IPS-18a (cell line): Measurements from ENCODE around the gene PYGL.
A peak's percentile ranks its signal among the peaks of the same experiment; 100 is the strongest.
"Not testable (repeated sequence)": the region's sequence is repeated elsewhere in the genome, so short reads cannot be mapped to it uniquely, and the experiment has no call there.

Experiments used
- H3K27ac ChIP-seq: one replicate; pipeline ENCODE4 v1.5.1; 2013; ENCODE audit warnings: low read length
- H3K27me3 ChIP-seq: one replicate; pipeline ENCODE4 v1.6.1; 2013; ENCODE audit warnings: mild to moderate bottlenecking, low read length; ENCODE audit not compliant: control insufficient read depth, insufficient read depth
- H3K36me3 ChIP-seq: one replicate; pipeline ENCODE4 v1.6.1; 2013; ENCODE audit warnings: low read depth, low read length; ENCODE audit not compliant: control insufficient read depth
- H3K4me1 ChIP-seq: one replicate; pipeline ENCODE4 v1.6.1; 2013; ENCODE audit warnings: low read depth, low read length; ENCODE audit not compliant: control insufficient read depth
- H3K4me3 ChIP-seq: one replicate; pipeline ENCODE4 v1.5.1; 2013; ENCODE audit warnings: low read length
- H3K9ac ChIP-seq: one replicate; pipeline ENCODE4 v1.6.1; 2013; ENCODE audit warnings: mild to moderate bottlenecking, low read length, moderate library complexity
- H3K9me3 ChIP-seq: one replicate; pipeline ENCODE4 v1.6.1; 2013; ENCODE audit warnings: low read depth, low read length; ENCODE audit not compliant: control insufficient read depth

PYGL gene

GRCh38 chr14:50951032-50951431, 6.7 kb upstream of the PYGL start:
- no peaks in the 10 kb centered on the region for H3K27me3 ChIP-seq
- no peak overlapping the region for H3K9ac ChIP-seq
- H3K36me3 ChIP-seq, result no peaks in the 10 kb centered on the region
- peaks cover 14% of the 10 kb centered on the region for H3K4me1 ChIP-seq
- H3K9me3 ChIP-seq, result no peaks in the 10 kb centered on the region
- no peak overlapping the region for H3K4me3 ChIP-seq
- H3K27ac ChIP-seq, result no peak overlapping the region

GRCh38 chr14:50948205-50948604, 3.9 kb upstream of the PYGL start:
- Histone ChIP-seq H3K9ac (no peak overlapping the region), H3K27ac (no peak overlapping the region), H3K36me3 (no peaks in the 10 kb centered on the region), H3K4me1 (peaks cover 15% of the 10 kb centered on the region), H3K4me3 (no peak overlapping the region), H3K27me3 (peaks cover 6% of the 10 kb centered on the region), H3K9me3 (no peaks in the 10 kb centered on the region)

GRCh38 chr14:50947446-50947845, 3.2 kb upstream of the PYGL start:
- no peaks in the 10 kb centered on the region for H3K36me3 ChIP-seq

GRCh38 chr14:50946234-50946935, 2.1 kb upstream of the PYGL start:
- Histone ChIP-seq H3K36me3 (no peaks in the 10 kb centered on the region), H3K4me3 (no peak overlapping the region), H3K27ac (no peak overlapping the region), H3K27me3 (peaks cover 6% of the 10 kb centered on the region), H3K4me1 (peaks cover 11% of the 10 kb centered on the region), H3K9ac (no peak overlapping the region), H3K9me3 (no peaks in the 10 kb centered on the region)

More at GRCh38 chr14:50947446-50947845, 3.2 kb upstream of the PYGL start:
- H3K9ac ChIP-seq, result no peak overlapping the region
- H3K4me1 ChIP-seq, result peaks cover 15% of the 10 kb centered on the region
- H3K4me3 ChIP-seq, result no peak overlapping the region
- no peak overlapping the region for H3K27ac ChIP-seq
- peaks cover 6% of the 10 kb centered on the region for H3K27me3 ChIP-seq
- no peaks in the 10 kb centered on the region for H3K9me3 ChIP-seq

- Histone ChIP-seq H3K4me3 (peak overlapping the region; percentile 89), H3K27me3 (peaks cover 6% of the 10 kb centered on the region), H3K9ac (peak overlapping the region; percentile 26), H3K36me3 (no peaks in the 10 kb centered on the region), H3K4me1 (peaks cover 11% of the 10 kb centered on the region), H3K27ac (no peak overlapping the region), H3K9me3 (no peaks in the 10 kb centered on the region)
Observed at GRCh38 chr14:50944647-50945413, 547 bp upstream of the PYGL start.

- Histone ChIP-seq H3K27me3 (peaks cover 6% of the 10 kb centered on the region), H3K4me1 (peaks cover 11% of the 10 kb centered on the region), H3K27ac (no peak overlapping the region), H3K9ac (peak overlapping the region; percentile 26), H3K9me3 (no peaks in the 10 kb centered on the region), H3K36me3 (no peaks in the 10 kb centered on the region), H3K4me3 (peak overlapping the region; percentile 89)
Observed at GRCh38 chr14:50943261-50943942, 881 bp downstream of the PYGL start.

- H3K4me3 ChIP-seq, H3K36me3 ChIP-seq, H3K9me3 ChIP-seq, H3K4me1 ChIP-seq, H3K27ac ChIP-seq, H3K27me3 ChIP-seq, H3K9ac ChIP-seq: not testable (repeated sequence)
Observed at GRCh38 chr14:50941638-50942037, 2.6 kb downstream of the PYGL start.

GRCh38 chr14:50941151-50941550, 3.1 kb downstream of the PYGL start:
- Histone ChIP-seq H3K36me3 (no peaks in the 10 kb centered on the region), H3K9ac (no peak overlapping the region), H3K4me3 (no peak overlapping the region), H3K27me3 (peaks cover 6% of the 10 kb centered on the region), H3K4me1 (peaks cover 4% of the 10 kb centered on the region), H3K27ac (no peak overlapping the region), H3K9me3 (no peaks in the 10 kb centered on the region)

GRCh38 chr14:50937800-50938199, 6.5 kb downstream of the PYGL start:
- Histone ChIP-seq H3K36me3 (peaks cover 5% of the 10 kb centered on the region), H3K9ac (no peak overlapping the region), H3K27me3 (no peaks in the 10 kb centered on the region), H3K4me1 (no peaks in the 10 kb centered on the region), H3K4me3 (no peak overlapping the region), H3K27ac (no peak overlapping the region), H3K9me3 (no peaks in the 10 kb centered on the region)

- Histone ChIP-seq H3K9me3 (no peaks in the 10 kb centered on the region), H3K9ac (no peak overlapping the region), H3K36me3 (peaks cover 8% of the 10 kb centered on the region), H3K4me1 (no peaks in the 10 kb centered on the region), H3K27ac (no peak overlapping the region), H3K4me3 (no peak overlapping the region), H3K27me3 (no peaks in the 10 kb centered on the region)
Observed at GRCh38 chr14:50937325-50937724, 7.0 kb downstream of the PYGL start.

GRCh38 chr14:50936882-50937281, 7.4 kb downstream of the PYGL start:
- Histone ChIP-seq H3K36me3 (peaks cover 11% of the 10 kb centered on the region), H3K4me1 (no peaks in the 10 kb centered on the region), H3K9me3 (no peaks in the 10 kb centered on the region), H3K9ac (no peak overlapping the region), H3K27me3 (no peaks in the 10 kb centered on the region), H3K27ac (no peak overlapping the region), H3K4me3 (no peak overlapping the region)
